CD4-positive, alpha-beta T cell treated with Interleukin-4 for 4 hours (primary cell): Measurements from ENCODE around the gene EFHD2.
"Not testable (repeated sequence)": the region's sequence is repeated elsewhere in the genome, so short reads cannot be mapped to it uniquely, and the experiment has no call there.

ENCODE experiments used
- DNase-seq: peaks from one replicate; pipeline ENCODE4 v3.0.0-alpha.2; 2020

Gene EFHD2

GRCh38 chr1:15413563-15414444 is 4.1 kb downstream of the EFHD2 start:
- no peak for DNase-seq

- DNase-seq = no peak
These were observed 4.8 kb downstream of the EFHD2 start for GRCh38 chr1:15414445-15414983.

GRCh38 chr1:15417059-15417934 is 7.6 kb downstream of the EFHD2 start:
- DNase-seq = peak; percentile 85

DNA sequence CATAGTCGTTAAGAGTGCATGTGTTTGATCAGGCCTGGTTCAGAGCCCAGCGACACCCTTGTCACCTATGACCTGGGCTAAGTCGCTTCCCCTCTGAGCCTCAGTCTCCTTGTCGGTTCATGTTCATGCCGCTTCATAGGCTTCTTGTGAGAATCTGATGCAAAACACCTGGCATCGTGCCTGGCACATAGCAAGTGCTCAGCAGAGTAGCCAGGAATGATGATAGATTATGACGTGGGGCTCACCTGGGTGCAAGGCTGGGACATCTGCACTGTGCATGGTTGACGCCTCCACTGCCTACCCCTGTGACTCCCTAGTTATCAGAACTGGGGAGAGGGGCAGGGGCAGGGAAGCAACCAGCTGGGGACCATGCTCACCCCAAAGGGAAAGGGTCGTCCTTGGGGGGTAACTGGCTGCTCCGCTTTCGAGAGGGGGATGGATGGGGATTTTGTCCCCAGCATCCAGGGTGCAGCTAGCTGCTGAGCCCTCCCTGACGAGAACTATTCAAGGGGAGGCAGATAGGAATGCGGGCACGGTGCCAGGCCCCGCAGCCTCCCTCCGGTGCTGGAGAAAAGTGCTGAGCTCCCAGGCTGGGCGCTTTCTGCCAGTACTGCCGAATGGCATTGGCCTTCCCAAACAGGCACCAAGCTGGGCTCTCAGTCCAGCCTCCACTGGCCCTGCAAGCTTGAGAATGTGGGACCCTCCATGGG is 9.3 kb downstream of the EFHD2 start:
- no peak for DNase-seq

DNA sequence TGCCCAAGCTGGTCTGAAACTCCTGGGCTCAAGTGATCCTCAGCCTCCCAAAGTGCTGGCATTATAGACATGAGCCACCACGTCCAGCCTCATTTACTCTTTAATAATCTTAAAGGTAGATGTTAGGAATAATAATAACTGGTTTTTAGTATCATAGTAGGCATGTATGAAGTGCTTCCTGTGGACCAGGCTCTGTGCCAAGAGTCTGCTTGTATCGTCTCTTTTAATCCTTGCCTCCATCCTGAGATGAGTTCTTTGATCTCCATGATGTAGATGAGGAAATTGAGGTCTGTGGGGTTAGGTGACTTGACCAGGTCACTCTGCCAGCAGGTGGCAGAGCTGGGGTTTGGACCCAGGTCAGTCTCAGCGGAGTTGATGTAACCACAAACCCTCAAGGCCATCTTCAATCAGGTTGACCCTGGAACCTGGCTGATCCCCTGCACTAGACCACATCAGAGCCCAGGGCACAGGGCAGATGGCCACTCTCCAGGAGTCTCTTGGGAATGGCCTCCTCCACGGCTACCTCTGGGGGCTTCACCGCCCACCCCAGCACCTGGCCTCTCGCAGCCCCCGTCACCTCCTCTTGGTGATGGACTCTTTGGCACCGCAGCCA is 11.3 kb downstream of the EFHD2 start:
- no peak for DNase-seq

GRCh38 chr1:15422871-15423270 is 13.2 kb downstream of the EFHD2 start:
- DNase-seq = no peak

- no peak for DNase-seq
These were observed 13.8 kb downstream of the EFHD2 start for GRCh38 chr1:15423355-15424077.

DNA sequence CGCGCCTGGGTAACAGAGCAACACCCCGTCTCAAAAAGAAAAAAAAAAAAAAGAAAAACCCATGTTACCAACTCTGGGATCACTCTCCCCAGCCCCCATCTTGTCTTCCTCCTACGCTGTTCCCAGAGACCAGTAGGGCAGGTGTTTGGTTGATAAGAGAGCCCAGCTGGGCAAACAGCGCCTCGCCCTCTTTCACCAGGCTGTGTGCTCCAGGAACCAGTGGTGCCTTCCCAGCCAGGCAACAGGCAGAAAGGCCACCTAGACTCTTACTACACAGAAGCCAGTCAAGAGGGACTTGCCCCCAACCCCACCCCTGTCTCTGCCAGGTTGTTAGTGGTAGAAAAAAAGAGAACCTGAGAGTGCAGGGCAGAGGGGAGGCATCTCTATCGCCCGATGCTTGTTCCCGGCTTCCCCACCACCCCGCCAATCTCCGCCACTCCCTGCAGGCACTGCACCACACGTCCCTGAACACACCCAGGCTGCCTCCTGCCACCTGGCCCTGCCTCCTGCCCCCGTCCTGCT is 14.5 kb downstream of the EFHD2 start:
- no peak for DNase-seq

DNA sequence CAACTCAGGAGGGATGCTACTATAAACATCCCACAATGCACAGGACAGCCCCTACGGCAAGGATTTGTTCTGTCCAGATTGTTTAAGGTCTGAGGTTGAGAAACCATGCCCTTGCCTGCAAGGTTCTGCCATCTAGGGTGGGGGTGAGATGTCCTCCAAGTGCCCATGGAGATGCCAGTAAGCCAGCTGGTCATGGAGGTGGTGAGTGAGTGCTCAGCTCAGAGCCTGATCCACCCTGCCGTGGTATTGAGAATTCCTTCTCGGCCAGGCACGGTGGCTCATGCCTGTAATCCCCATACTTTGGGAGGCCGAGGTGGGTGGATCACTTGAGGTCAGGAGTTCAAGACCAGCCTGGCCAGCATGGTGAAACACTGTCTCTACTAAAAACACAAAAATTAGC is 15.3 kb downstream of the EFHD2 start:
- no peak for DNase-seq

DNA sequence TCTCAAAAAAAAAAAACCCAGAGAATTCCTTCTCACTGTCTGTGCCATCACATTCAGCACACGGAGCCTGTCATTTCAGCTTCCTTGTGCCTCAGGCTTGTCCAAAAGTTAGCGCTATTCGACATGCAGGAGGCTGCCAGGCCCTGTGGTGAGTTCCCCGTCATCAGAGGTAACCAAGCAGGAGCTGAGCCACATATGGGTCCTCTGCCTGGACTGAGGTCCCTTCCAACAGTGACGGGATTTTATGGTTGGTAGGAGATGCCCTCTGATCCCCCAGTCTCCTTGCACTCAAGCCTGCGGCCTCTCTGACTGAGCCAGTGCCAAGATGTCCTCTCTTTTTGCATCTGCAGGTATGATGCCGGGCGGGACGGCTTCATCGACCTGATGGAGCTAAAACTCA is 15.8 kb downstream of the EFHD2 start:
- no peak for DNase-seq

- DNase-seq = no peak
These were observed 16.3 kb downstream of the EFHD2 start for GRCh38 chr1:15425958-15426357.

- DNase-seq = no peak
These were observed 17.0 kb downstream of the EFHD2 start for GRCh38 chr1:15426492-15427279.

- DNase-seq = no peak
These were observed 17.6 kb downstream of the EFHD2 start for GRCh38 chr1:15427280-15427666.

- not testable (repeated sequence) for DNase-seq
These were observed 18.6 kb downstream of the EFHD2 start for GRCh38 chr1:15428252-15428651.

DNA sequence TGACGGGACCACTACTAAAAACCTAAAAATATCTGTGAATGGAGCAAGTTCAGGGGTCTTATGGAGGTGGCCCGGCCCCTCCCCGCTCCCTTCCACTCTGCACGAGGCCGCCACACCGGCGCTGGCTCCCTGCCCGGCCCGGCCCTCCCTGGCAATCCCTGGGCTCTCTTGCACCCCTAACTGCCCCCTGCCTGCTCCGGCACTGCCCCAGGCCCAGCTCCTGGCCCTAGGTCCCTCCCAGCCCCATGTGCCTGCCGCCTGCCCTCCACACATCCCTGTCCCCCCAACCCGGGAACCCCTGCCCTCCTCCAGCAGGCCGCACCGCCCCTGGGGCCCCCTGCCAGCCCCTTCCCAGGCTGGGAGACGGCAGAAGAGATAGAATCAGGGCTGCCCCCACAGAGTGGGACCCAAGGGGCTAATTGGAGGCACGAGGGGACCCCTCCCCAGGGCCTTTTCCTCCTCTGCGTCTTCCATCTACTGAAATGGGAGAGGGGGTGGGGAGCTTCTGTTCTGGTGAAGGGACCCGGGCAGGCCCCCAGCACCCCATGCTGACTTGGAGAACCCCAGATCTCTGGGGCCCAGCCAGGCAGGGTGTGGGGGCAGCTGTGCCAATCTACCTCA is 19.2 kb downstream of the EFHD2 start:
- DNase-seq = no peak

- DNase-seq = no peak
These were observed 20.0 kb downstream of the EFHD2 start for GRCh38 chr1:15429701-15430149.

DNA sequence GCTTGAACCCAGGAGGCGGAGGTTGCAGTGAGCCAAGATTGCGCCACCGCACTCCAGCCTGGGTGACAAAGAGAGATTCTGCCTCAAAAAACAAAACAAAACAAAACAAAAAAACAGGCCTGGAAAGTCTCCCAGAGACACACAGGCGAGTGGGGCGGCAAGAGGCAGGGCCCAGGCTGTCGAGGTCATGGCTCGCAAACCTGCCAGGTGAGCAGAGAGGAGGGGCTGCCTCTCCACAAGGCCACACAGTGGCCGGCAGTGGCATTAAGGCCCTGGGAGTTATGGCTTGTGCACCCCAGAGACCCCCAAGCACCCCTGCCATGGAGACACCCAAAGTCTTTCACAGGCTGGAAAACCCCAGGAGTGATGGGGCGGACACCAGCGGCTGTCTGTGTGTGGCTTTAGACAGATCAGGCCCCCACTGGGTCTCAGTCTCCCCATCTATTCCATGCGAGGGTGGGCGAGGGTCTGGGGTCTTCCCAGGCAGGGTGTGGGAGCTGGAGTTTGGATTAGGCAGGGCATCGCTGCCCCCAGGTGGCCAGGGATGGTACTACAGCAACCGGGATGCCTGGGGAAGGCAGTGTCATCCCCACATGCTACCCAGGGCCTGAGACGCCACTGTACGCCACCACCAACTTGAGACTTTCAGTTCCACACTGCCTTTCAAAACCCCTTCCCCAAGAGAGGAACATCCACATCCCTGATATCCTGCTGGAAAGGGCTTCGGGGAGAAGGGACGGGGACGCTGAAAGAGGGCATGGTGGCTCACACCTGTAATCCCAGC is 21.3 kb downstream of the EFHD2 start:
- peak; percentile 62 for DNase-seq

DNA sequence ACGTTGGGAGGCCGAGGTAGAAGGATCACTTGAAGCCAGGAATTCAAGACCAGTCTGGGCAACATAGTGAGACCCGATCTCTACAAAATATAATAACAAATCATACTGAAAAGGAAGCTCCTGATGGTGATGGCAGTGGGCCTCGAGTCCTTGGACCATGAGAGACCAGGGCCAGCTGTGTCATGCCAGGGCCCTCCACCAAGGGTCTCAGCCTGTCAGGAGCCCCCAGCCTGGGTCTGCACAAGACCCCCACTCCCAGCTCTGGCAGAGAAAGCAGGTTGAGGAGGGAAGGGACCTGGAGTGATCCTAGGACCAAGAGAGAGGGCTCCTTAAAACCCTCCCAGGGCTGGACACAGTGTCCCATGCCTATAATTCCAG is 21.9 kb downstream of the EFHD2 start:
- DNase-seq = no peak

DNA sequence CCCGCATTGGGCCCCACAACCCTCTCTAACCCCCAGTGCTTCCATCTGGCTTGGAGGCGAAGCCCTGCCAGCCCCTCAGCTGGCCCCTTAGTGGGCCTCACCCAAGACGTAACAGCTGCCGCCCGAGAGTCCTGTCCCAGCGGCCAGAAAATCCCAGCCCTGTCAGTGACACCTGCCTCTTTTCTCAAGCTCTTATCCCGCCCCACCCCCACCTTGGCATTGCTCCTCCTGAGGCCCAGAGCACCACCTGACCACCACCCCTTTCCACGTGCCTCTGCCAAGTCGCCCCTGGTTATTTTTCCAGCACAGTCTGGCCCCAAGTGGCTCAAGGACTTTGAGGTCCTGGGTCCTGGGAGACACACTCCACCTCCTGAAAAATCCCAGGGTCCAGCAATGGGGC is 22.6 kb downstream of the EFHD2 start:
- DNase-seq = no peak
